Activated T-helper 2 cell treated with anti-CD3 and anti-CD28 coated beads, Interferon-gamma antibody, Interleukin-2, Interleukin-4, amounts not matched to agents 10 μg/mL and 5 μg/mL and 100 μg/mL, durations not matched to agents 14 hours and 24 hours and 36 hours (primary cell): Measurements from ENCODE around the gene SH2D2A. TPM values are rescaled to one million over a fixed set of nuclear protein-coding genes. Genes with fewer than 3 reads are reported as not detected.
A peak's percentile ranks its signal among the peaks of the same experiment; 100 is the strongest.

Source experiments
- DNase-seq: peaks from one replicate; pipeline ENCODE4 v3.0.0; 2021; ENCODE audit warnings: low spot score
- H3K27ac Mint-ChIP-seq: one replicate; pipeline ENCODE4 v1.8.0; 2021; ENCODE audit warnings: mixed read lengths
- H3K27me3 Mint-ChIP-seq: one replicate; pipeline ENCODE4 v1.8.0; 2021; ENCODE audit warnings: low read depth, mixed read lengths
- H3K36me3 Mint-ChIP-seq: one replicate; pipeline ENCODE4 v1.8.0; 2021; ENCODE audit warnings: low read depth, mixed read lengths
- H3K4me1 Mint-ChIP-seq: one replicate; pipeline ENCODE4 v1.8.0; 2021; ENCODE audit warnings: low read depth, mixed read lengths
- H3K4me3 Mint-ChIP-seq: one replicate; pipeline ENCODE4 v1.8.0; 2021; ENCODE audit warnings: low read depth, mild to moderate bottlenecking, moderate library complexity, mixed read lengths
- H3K9me3 Mint-ChIP-seq: one replicate; pipeline ENCODE4 v1.8.0; 2021; ENCODE audit warnings: mixed read lengths
- intact Hi-C: fragments of 100-400 bp; cut with micrococcal nuclease; formaldehyde crosslinking; loops from one replicate; pipeline ENCODE4 v1.15.1; 2023
- total RNA-seq: library from RNA; stranded (reverse); gene quantifications from 2 replicates; pipeline ENCODE4 v1.2.3, GENCODE V29; 2022

Gene SH2D2A
- total RNA-seq, 1 donor from 2014 or later = 474 TPM

GRCh38 chr1:156858555-156858956 lies 41.9 kb upstream of the SH2D2A start:
- Mint-ChIP-seq H3K27me3 (peaks cover 35% of the 10 kb centered on the region), H3K4me3 (peak overlapping the region; percentile 40), H3K36me3 (peaks cover 21% of the 10 kb centered on the region), H3K27ac (no peak overlapping the region), H3K9me3 (no peaks in the 10 kb centered on the region), H3K4me1 (peaks cover 29% of the 10 kb centered on the region)
- DNase-seq = no peak
- intact Hi-C loops = no loop called here

DNA sequence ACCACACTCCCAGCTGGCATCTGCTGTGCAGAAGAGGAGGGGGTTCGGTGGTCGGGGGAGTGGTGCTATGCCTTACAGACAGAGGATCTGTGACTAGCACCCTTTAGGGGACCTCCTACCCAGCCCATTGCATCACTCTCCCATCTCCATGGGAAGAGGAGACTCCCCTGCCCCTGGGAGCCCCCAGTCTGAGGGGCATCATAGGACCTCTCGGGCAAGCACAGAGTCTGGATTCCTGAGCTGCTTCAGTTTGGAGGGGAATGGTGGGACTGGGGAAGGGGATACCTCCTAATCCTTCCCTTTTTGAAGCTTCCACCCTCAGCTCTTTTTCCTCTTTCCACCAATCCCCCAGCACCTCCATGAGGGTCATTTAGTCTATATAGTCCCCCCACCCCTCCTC lies 40.9 kb upstream of the SH2D2A start:
- peaks cover 37% of the 10 kb centered on the region for H3K27me3 Mint-ChIP-seq
- no peak overlapping the region for H3K4me3 Mint-ChIP-seq
- H3K36me3 Mint-ChIP-seq = peaks cover 11% of the 10 kb centered on the region
- intact Hi-C loops = no loop called here
- no peak for DNase-seq
- H3K9me3 Mint-ChIP-seq = no peaks in the 10 kb centered on the region
- H3K4me1 Mint-ChIP-seq = peaks cover 21% of the 10 kb centered on the region
- H3K27ac Mint-ChIP-seq = no peak overlapping the region

DNA sequence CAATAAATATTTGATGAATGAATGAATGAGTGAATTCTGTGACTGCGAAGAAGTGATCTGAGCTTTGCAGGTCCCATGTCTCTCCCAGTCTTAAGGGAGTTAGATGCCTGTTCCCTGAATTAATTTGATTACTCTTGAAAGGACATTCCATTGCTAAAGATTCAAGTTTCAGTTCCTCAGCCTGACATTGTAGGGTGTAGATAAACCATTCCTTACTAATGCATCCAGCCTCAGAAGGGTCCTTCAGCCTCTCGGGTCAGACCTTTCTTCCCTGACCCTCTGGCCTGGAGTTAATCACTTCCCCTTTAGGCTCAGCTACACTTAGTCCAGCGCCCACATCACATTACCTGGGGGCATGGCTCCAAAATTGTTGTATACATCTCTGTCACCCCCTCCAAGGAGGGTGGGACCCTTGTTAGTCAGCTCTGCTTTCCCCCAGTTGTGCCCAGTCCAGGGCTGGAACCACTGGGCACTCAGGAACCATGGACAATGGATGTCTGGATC lies 39.7 kb upstream of the SH2D2A start:
- intact Hi-C loops = no loop called here
- Mint-ChIP-seq H3K9me3 (no peaks in the 10 kb centered on the region), H3K36me3 (peaks cover under 1% of the 10 kb centered on the region), H3K4me1 (peaks cover 12% of the 10 kb centered on the region), H3K4me3 (no peak overlapping the region), H3K27ac (no peak overlapping the region), H3K27me3 (peaks cover 37% of the 10 kb centered on the region)
- no peak for DNase-seq

DNA sequence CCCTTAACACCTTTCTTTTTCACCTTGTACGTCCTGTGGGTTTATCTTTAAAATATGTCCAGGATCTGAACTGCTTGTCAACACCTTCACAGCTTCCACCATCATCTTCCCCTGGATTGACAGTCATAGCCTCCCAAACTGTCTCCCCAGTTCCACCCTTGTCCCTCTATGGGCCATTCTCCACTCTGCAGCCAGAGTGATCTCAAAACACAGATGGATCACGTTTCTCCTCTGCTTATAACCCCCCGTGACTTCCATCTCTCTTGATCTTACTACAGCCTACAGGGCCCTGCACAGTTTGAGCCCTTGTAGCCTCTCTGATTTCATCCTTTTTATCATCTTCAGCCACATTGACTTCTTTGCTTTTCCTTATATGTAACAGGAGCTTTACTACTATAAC lies 38.0 kb upstream of the SH2D2A start:
- H3K9me3 Mint-ChIP-seq = no peaks in the 10 kb centered on the region

DNA sequence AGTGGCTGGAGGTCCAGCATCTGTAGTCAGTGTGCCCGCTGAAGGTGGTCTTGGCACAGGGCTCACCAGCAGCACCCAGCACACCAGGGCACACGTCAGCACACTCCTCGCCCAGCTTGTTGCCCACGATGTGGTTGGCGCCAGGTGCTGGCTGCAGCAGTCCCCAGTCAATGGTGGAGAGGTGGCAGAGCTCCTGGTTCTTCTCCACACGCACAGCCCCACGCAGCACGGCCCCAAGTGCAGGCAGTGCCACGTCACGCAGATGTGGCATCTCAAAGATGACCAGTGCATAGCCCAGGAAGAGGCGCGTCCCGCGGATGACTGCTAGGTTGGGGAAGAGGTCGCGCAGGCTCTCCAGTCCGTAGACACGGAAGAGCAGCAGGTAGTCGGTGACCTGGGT lies 37.1 kb upstream of the SH2D2A start:
- H3K27me3 Mint-ChIP-seq = peaks cover 32% of the 10 kb centered on the region
- intact Hi-C loops = no loop called here
- no peaks in the 10 kb centered on the region for H3K9me3 Mint-ChIP-seq
- H3K4me3 Mint-ChIP-seq = no peak overlapping the region
- H3K27ac Mint-ChIP-seq = no peak overlapping the region
- DNase-seq = no peak
- peaks cover 10% of the 10 kb centered on the region for H3K4me1 Mint-ChIP-seq
- H3K36me3 Mint-ChIP-seq = no peaks in the 10 kb centered on the region

More for the DNA sequence above, 38.0 kb upstream of the SH2D2A start:
- peaks cover 8% of the 10 kb centered on the region for H3K4me1 Mint-ChIP-seq
- intact Hi-C loops = no loop called here
- H3K27ac Mint-ChIP-seq = no peak overlapping the region
- H3K36me3 Mint-ChIP-seq = no peaks in the 10 kb centered on the region
- peaks cover 35% of the 10 kb centered on the region for H3K27me3 Mint-ChIP-seq
- DNase-seq = no peak
- H3K4me3 Mint-ChIP-seq = no peak overlapping the region

GRCh38 chr1:156852418-156852874 lies 35.8 kb upstream of the SH2D2A start:
- Mint-ChIP-seq H3K4me3 (no peak overlapping the region), H3K27ac (no peak overlapping the region), H3K9me3 (no peaks in the 10 kb centered on the region), H3K36me3 (no peaks in the 10 kb centered on the region), H3K27me3 (peaks cover 27% of the 10 kb centered on the region), H3K4me1 (peaks cover 13% of the 10 kb centered on the region)
- no peak for DNase-seq
- intact Hi-C loops = no loop called here

DNA sequence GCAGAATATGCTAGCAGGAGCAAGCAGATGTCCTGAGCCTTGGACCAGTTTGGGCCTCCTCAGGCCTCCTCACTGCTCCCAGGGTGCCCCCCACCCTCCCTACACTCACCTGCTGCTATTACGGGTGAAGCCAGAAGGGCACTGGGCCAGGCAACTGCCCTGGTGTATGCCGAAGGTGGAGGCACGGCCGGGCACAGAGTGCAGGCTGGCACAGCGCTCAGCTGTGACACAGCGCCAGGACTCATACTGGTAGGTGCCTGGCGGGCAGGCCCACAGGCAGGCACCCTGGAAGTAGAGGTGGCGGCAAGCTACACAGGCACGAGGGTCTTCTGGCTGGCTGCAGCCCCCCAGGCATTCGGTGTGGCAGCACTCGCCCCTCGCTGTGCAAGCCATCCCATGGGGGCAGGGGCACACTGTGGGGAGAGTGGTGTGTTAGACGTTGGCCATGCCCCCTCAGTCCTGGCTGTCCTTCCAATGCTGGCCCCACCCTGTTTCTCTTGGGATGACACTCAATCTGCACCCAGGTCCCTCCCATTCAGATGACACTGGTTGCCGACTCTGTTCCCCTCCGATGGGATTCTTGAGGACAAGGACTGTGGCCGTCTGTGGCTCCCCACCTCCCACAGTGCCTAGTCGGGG lies 35.2 kb upstream of the SH2D2A start:
- no peak for DNase-seq
- Mint-ChIP-seq H3K27ac (no peak overlapping the region), H3K27me3 (peaks cover 27% of the 10 kb centered on the region), H3K9me3 (no peaks in the 10 kb centered on the region), H3K4me1 (peaks cover 17% of the 10 kb centered on the region), H3K36me3 (no peaks in the 10 kb centered on the region), H3K4me3 (no peak overlapping the region)
- intact Hi-C loops = no loop called here

- H3K9me3 Mint-ChIP-seq = no peaks in the 10 kb centered on the region
These were observed 32.5 kb upstream of the SH2D2A start for GRCh38 chr1:156849151-156849496.

DNA sequence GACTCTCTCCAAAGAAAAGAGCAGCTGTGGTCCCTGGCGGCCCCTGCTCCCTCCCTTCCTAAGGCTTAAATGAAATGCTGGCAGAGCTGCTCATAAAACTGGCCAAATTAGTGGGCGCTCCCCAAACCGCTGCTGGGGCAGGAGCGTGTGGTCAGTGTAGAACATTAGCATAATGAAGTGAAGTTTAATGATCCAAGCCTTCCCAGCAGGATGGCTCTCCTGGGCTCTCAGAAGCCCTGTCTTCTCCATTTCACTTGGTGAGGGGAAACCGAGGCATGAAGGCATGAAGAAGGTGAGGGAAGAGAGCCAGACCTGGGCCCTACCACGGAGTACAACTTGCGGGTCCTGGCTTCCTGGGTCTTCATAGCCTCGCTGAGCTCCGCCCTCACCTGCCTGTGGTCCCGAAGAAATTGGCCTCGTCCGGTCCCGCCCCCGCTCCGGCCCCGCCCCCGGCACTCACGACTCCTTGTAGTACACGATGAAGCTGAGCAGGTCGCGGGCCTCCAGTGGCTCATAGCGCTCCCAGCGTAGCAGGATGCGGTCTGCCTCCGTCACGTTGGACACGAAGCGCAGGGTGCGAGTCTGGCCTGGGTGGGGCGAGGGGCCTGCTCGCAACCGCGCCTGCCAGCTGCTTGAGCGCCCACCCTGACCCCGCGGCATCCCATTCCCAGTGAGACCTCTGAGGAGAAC lies 32.0 kb upstream of the SH2D2A start:
- peaks cover 22% of the 10 kb centered on the region for H3K4me1 Mint-ChIP-seq
- peak overlapping the region; percentile 4 for H3K4me3 Mint-ChIP-seq
- H3K27me3 Mint-ChIP-seq = peaks cover 44% of the 10 kb centered on the region
- H3K9me3 Mint-ChIP-seq = no peaks in the 10 kb centered on the region
- intact Hi-C loops = loop anchor here (2.0 kb wide), 1 partner anchor 14 kb away; no protein-coding TSS in a partner anchor
- H3K36me3 Mint-ChIP-seq = no peaks in the 10 kb centered on the region
- DNase-seq = peak; percentile 55
- H3K27ac Mint-ChIP-seq = no peak overlapping the region

More at GRCh38 chr1:156849151-156849496, 32.5 kb upstream of the SH2D2A start:
- peaks cover 20% of the 10 kb centered on the region for H3K4me1 Mint-ChIP-seq
- no peak overlapping the region for H3K4me3 Mint-ChIP-seq
- H3K27me3 Mint-ChIP-seq = peaks cover 42% of the 10 kb centered on the region
- H3K27ac Mint-ChIP-seq = no peak overlapping the region
- intact Hi-C loops = loop anchor here (2.0 kb wide), 1 partner anchor 14 kb away; no protein-coding TSS in a partner anchor
- no peak for DNase-seq
- H3K36me3 Mint-ChIP-seq = no peaks in the 10 kb centered on the region

GRCh38 chr1:156847591-156848460 lies 31.2 kb upstream of the SH2D2A start:
- H3K4me3 Mint-ChIP-seq = no peak overlapping the region
- intact Hi-C loops = loop anchor here (2.0 kb wide), 1 partner anchor 13 kb away; no protein-coding TSS in a partner anchor
- peaks cover 22% of the 10 kb centered on the region for H3K4me1 Mint-ChIP-seq
- no peaks in the 10 kb centered on the region for H3K9me3 Mint-ChIP-seq
- DNase-seq = no peak
- H3K36me3 Mint-ChIP-seq = no peaks in the 10 kb centered on the region
- H3K27me3 Mint-ChIP-seq = peaks cover 47% of the 10 kb centered on the region
- H3K27ac Mint-ChIP-seq = peak overlapping the region; percentile 47

DNA sequence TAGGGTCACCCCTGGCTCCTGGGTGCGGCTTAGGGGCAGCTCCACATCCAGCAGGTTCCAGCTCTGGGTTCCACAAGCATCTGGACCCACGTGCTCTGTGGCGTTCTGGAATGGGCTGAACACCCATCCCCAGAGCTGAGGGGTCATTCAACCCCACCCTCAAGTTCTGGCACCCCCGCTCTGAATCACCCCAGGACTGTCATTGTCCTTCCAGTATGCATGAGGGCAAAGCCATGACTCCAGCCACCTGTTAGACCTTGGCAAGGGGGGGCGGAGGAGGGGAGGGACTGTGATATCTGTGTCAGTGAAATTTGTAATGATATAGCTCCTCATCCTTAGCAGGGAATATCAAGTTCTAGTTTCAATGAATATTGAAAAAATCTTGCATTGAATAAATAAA lies 30.0 kb upstream of the SH2D2A start:
- Mint-ChIP-seq H3K4me1 (peaks cover 22% of the 10 kb centered on the region), H3K9me3 (no peaks in the 10 kb centered on the region), H3K27ac (no peak overlapping the region), H3K36me3 (no peaks in the 10 kb centered on the region), H3K27me3 (peaks cover 58% of the 10 kb centered on the region), H3K4me3 (no peak overlapping the region)
- no peak for DNase-seq
- intact Hi-C loops = no loop called here

- H3K4me3 Mint-ChIP-seq = no peak overlapping the region
- H3K9me3 Mint-ChIP-seq = no peaks in the 10 kb centered on the region
- peaks cover 22% of the 10 kb centered on the region for H3K4me1 Mint-ChIP-seq
- H3K27me3 Mint-ChIP-seq = peaks cover 58% of the 10 kb centered on the region
- H3K36me3 Mint-ChIP-seq = no peaks in the 10 kb centered on the region
- H3K27ac Mint-ChIP-seq = no peak overlapping the region
- intact Hi-C loops = no loop called here
- DNase-seq = no peak
These were observed 29.4 kb upstream of the SH2D2A start for GRCh38 chr1:156845953-156846545.
